ENCODE results near the gene CYLD. TPM values are rescaled to one million over a fixed set of nuclear protein-coding genes. Genes with fewer than 3 reads are reported as not detected.

CYLD gene
- total RNA-seq, 2 experiments from 2014 or later: 360 to 373 TPM

DNA sequence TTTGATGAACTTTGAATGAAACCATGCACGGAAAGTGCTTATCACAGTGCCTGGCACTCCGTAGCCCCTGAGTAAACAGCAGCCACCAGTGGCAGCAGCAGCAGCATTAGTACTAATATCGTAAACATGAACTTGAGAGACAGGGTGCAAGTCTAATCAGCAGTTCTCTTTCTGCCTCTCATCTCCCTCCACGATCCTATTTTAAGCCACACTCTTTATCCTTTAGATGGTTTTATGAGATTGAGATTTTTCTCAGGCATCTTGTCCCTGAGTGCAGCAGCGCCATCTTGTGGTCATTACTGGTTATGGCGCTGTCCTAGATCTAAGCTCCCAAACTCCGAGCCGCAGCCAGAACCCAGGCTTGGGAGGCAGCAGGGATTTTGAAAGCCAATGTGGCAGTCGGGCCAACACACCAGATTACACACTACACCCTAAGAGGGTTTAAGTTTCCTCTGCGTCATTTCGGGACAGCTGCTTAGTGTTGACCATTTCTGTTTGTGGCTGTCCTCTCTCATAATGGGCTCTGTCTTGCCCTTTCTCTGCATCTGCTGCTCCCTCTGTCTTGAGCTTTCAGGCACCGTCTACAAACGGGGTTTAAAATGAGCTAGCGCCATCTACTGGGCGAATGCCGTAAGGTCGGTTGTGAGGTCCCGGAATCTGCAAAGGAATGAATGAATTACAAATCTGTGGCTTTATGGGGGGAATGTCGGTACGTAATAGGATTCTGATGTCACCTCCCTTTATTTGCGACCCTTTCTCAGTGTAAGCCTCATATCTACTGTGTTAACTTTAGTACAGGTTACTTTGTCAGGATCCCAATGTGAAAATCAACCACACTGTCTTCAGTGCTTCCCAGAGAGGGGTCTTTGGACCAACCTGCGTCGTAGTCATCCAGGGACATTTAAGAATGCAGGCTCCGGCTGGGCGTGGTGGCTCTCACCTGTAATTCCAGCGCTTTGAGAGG lies 64.5 kb downstream of the CYLD start:
- DNase-seq: peak; percentile 76 to 93 (median 81)
- Mint-ChIP-seq H3K4me1 (ENCODE audit: low read depth) (peaks cover 13% of the 10 kb centered on the region), H3K27ac (peak overlapping the region; percentile 83), H3K9me3 (no peaks in the 10 kb centered on the region), H3K27me3 (no peaks in the 10 kb centered on the region), H3K4me3 (peak overlapping the region; percentile 80), H3K36me3 (ENCODE audit: low read depth) (no peaks in the 10 kb centered on the region)
- peak overlapping the region; percentile 37 for H3K4me3 ChIP-seq (ENCODE audit: low read length)
- H3K27ac ChIP-seq (ENCODE audit: low read depth in 1 of 2, low read length in 2 of 2): no peak overlapping the region
- H3K36me3 ChIP-seq (ENCODE audit: insufficient read depth, low read length): no peaks in the 10 kb centered on the region
- TF ChIP-seq, protein P1, sequence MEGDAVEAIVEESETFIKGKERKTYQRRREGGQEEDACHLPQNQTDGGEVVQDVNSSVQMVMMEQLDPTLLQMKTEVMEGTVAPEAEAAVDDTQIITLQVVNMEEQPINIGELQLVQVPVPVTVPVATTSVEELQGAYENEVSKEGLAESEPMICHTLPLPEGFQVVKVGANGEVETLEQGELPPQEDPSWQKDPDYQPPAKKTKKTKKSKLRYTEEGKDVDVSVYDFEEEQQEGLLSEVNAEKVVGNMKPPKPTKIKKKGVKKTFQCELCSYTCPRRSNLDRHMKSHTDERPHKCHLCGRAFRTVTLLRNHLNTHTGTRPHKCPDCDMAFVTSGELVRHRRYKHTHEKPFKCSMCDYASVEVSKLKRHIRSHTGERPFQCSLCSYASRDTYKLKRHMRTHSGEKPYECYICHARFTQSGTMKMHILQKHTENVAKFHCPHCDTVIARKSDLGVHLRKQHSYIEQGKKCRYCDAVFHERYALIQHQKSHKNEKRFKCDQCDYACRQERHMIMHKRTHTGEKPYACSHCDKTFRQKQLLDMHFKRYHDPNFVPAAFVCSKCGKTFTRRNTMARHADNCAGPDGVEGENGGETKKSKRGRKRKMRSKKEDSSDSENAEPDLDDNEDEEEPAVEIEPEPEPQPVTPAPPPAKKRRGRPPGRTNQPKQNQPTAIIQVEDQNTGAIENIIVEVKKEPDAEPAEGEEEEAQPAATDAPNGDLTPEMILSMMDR (IDR thresholded peaks at IDR 0.05): peak; percentile 99
- ATAC-seq (ENCODE audit: poor library complexity): peak; percentile 94
- ChIA-PET CTCF (interaction anchor here (0.6 to 2.7 kb wide), 66 partner anchors 8 to 1364 kb away, joined by 3 to 62 read pairs (median 4); partner anchors contain the start of genes CNEP1R1, CYLD, HEATR3 and SNX20), POLR2A (interaction anchor here (0.6 to 1.8 kb wide), 22 partner anchors 9 to 781 kb away, joined by 3 to 13 read pairs (median 4); partner anchors contain the start of genes BRD7, CNEP1R1, HEATR3 and SNX20)
- no peaks in the 10 kb centered on the region for H3K27me3 ChIP-seq (ENCODE audit: control insufficient read depth in 1 of 2, insufficient read depth in 2 of 2, low read length in 2 of 2)
- intact Hi-C loops (cut with DNase I, micrococcal nuclease): loop anchor here (1.0 to 10.0 kb wide), 12 partner anchors 60 to 952 kb away; partner anchors contain the start of genes CNEP1R1 (in 2 of the 2) and ZNF423 (in 1 of the 2)
- H3K4me1 ChIP-seq (ENCODE audit: insufficient read depth, low read length): peaks cover 15% of the 10 kb centered on the region
- H3K9me3 ChIP-seq (ENCODE audit: control insufficient read depth in 1 of 2, insufficient read depth in 1 of 2, low read length in 2 of 2): no peaks in the 10 kb centered on the region

- TF ChIP-seq, protein P1 (IDR thresholded peaks at IDR 0.05): no peak
- no peak overlapping the region for H3K27ac Mint-ChIP-seq
- intact Hi-C loops (cut with DNase I, micrococcal nuclease): loop anchor here in 1 of 2 experiments (10.0 kb wide), 1 partner anchor 954 kb away; the partner anchor contains the start of gene ZNF423
- no peaks in the 10 kb centered on the region for H3K9me3 ChIP-seq (ENCODE audit: control insufficient read depth in 1 of 2, insufficient read depth in 1 of 2, low read length in 2 of 2)
- no peak for ATAC-seq (ENCODE audit: poor library complexity)
- no peak overlapping the region for H3K27ac ChIP-seq (ENCODE audit: low read depth in 1 of 2, low read length in 2 of 2)
- H3K36me3 ChIP-seq (ENCODE audit: insufficient read depth, low read length): no peaks in the 10 kb centered on the region
- ChIA-PET POLR2A (no interaction called here), CTCF (no interaction called here)
- H3K27me3 ChIP-seq (ENCODE audit: control insufficient read depth in 1 of 2, insufficient read depth in 2 of 2, low read length in 2 of 2): no peaks in the 10 kb centered on the region
- no peak for DNase-seq
- no peak overlapping the region for H3K4me3 Mint-ChIP-seq
- H3K4me3 ChIP-seq (ENCODE audit: low read length): no peak overlapping the region
- H3K4me1 Mint-ChIP-seq (ENCODE audit: low read depth): peaks cover 13% of the 10 kb centered on the region
- peaks cover 15% of the 10 kb centered on the region for H3K4me1 ChIP-seq (ENCODE audit: insufficient read depth, low read length)
- H3K9me3 Mint-ChIP-seq: no peaks in the 10 kb centered on the region
- no peaks in the 10 kb centered on the region for H3K27me3 Mint-ChIP-seq
- H3K36me3 Mint-ChIP-seq (ENCODE audit: low read depth): no peaks in the 10 kb centered on the region
Observed at GRCh38 chr16:50808929-50809538, 67.1 kb downstream of the CYLD start.

- ATAC-seq (ENCODE audit: poor library complexity) (no peak), DNase-seq (no peak)
- no peaks in the 10 kb centered on the region for H3K27me3 Mint-ChIP-seq
- Histone ChIP-seq H3K27ac (ENCODE audit: low read depth in 1 of 2, low read length in 2 of 2) (no peak overlapping the region), H3K36me3 (ENCODE audit: insufficient read depth, low read length) (no peaks in the 10 kb centered on the region), H3K27me3 (ENCODE audit: control insufficient read depth in 1 of 2, insufficient read depth in 2 of 2, low read length in 2 of 2) (no peaks in the 10 kb centered on the region), H3K4me3 (ENCODE audit: low read length) (no peak overlapping the region), H3K9me3 (ENCODE audit: control insufficient read depth in 1 of 2, insufficient read depth in 1 of 2, low read length in 2 of 2) (no peaks in the 10 kb centered on the region), H3K4me1 (ENCODE audit: insufficient read depth, low read length) (peaks cover 15% of the 10 kb centered on the region)
- no peaks in the 10 kb centered on the region for H3K9me3 Mint-ChIP-seq
- TF ChIP-seq, protein P1 (IDR thresholded peaks at IDR 0.05): no peak
- POLR2A ChIA-PET: interaction anchor here (0.6 kb wide), 1 partner anchor 28 kb away, joined by 5 read pairs; no protein-coding TSS in a partner anchor
- CTCF ChIA-PET: no interaction called here
- intact Hi-C loops (cut with DNase I, micrococcal nuclease): loop anchor here in 1 of 2 experiments (10.0 kb wide), 1 partner anchor 955 kb away; the partner anchor contains the start of gene ZNF423
- H3K4me3 Mint-ChIP-seq: no peak overlapping the region
- H3K4me1 Mint-ChIP-seq (ENCODE audit: low read depth): peaks cover 13% of the 10 kb centered on the region
- no peaks in the 10 kb centered on the region for H3K36me3 Mint-ChIP-seq (ENCODE audit: low read depth)
- H3K27ac Mint-ChIP-seq: no peak overlapping the region
Observed at GRCh38 chr16:50809561-50809960, 67.7 kb downstream of the CYLD start.

Data from CD4-positive, alpha-beta T cell (primary cell).